K562 (cell line): ENCODE data around the gene SETDB1.

Experiments
- ESRRA ChIP-seq: fragments of 450-650 bp; IDR thresholded peaks from 2 replicates; pipeline ENCODE4 v1.6.1; 2014; ENCODE audit warnings: low read depth, mild to moderate bottlenecking, moderate library complexity, borderline replicate concordance
- NR2C2 ChIP-seq, 2 experiments: fragments of 200-800 bp in 1 of 2; sonication (Bioruptor generic) in 1 of 2; sonication (generic) in 1 of 2; formaldehyde crosslinking in 1 of 2; IDR thresholded peaks; 2 replicates each; pipeline versions ENCODE4 v1.6.1 to v1.8.0; 2016 to 2022; ENCODE audit warnings: mild to moderate bottlenecking in 1 of 2, missing compliant biosample characterization in 1 of 2, missing genetic modification characterization in 1 of 2, missing genetic modification reagents in 1 of 2
- TF ChIP-seq, protein P1 (sequence below), 3 experiments: IDR thresholded peaks in 2 of 3; conservative IDR thresholded peaks in 1 of 3; 2 replicates each; pipeline ENCODE4 v1.5.1; 2011 to 2012; ENCODE audit warnings: low read length in 3 of 3, mild to moderate bottlenecking in 3 of 3, control low read depth in 2 of 3, improper control_type of control experiment in 1 of 3, inconsistent platforms in 1 of 3, low read depth in 1 of 3, mixed read lengths in 1 of 3, moderate library complexity in 1 of 3; ENCODE audit not compliant: insufficient read depth in 2 of 3
- TF ChIP-seq, protein P2 (sequence below), 2 experiments: IDR thresholded peaks; 2 replicates each; pipeline ENCODE4 v1.6.1; 2011; ENCODE audit warnings: borderline replicate concordance in 1 of 2, control low read depth in 1 of 2, low read depth in 1 of 2, low read length in 1 of 2, mild to moderate bottlenecking in 1 of 2, mixed read lengths in 1 of 2, moderate library complexity in 1 of 2; ENCODE audit not compliant: insufficient read depth in 1 of 2, insufficient read length in 1 of 2, poor library complexity in 1 of 2, severe bottlenecking in 1 of 2; ENCODE audit errors: extremely low read depth in 1 of 2

DNA sequence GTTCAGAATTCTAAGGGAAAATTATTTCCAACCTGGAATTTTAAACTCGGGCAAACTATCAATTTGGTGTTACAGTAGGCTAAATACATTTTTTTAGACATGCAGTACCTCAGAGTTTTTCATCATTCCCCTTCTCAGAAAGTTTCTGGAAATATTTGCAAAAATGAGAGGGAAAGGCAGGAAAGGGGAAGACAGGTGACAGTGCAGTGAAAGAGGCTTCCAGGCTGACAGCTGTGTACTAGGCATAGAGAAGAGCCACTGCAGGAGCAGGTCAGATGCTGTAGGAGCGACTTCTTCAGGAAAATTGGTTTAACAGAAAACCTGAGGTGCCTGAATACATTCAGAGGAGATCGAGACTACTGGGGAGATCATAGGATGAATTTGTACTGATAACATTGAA lies 28.5 kb downstream of the SETDB1 start:
- TF ChIP-seq, protein P1, sequence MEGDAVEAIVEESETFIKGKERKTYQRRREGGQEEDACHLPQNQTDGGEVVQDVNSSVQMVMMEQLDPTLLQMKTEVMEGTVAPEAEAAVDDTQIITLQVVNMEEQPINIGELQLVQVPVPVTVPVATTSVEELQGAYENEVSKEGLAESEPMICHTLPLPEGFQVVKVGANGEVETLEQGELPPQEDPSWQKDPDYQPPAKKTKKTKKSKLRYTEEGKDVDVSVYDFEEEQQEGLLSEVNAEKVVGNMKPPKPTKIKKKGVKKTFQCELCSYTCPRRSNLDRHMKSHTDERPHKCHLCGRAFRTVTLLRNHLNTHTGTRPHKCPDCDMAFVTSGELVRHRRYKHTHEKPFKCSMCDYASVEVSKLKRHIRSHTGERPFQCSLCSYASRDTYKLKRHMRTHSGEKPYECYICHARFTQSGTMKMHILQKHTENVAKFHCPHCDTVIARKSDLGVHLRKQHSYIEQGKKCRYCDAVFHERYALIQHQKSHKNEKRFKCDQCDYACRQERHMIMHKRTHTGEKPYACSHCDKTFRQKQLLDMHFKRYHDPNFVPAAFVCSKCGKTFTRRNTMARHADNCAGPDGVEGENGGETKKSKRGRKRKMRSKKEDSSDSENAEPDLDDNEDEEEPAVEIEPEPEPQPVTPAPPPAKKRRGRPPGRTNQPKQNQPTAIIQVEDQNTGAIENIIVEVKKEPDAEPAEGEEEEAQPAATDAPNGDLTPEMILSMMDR (IDR thresholded peaks at IDR 0.05 in 2 of 3, conservative IDR thresholded peaks at IDR 0.05 in 1 of 3; ENCODE audit: insufficient read depth in 2 of 3, low read depth in 1 of 3, low read length in 3 of 3): no peak
- TF ChIP-seq ESRRA (no peak), NR2C2 (CRISPR knock-in tag; IDR thresholded peaks at IDR 0.05) (no peak), NR2C2 (tag; IDR thresholded peaks at IDR 0.05) (no peak)
- TF ChIP-seq, protein P2, sequence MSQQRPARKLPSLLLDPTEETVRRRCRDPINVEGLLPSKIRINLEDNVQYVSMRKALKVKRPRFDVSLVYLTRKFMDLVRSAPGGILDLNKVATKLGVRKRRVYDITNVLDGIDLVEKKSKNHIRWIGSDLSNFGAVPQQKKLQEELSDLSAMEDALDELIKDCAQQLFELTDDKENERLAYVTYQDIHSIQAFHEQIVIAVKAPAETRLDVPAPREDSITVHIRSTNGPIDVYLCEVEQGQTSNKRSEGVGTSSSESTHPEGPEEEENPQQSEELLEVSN (IDR thresholded peaks at IDR 0.05; ENCODE audit: borderline replicate concordance in 1 of 2, extremely low read depth in 1 of 2, insufficient read depth in 1 of 2, insufficient read length in 1 of 2, low read depth in 1 of 2, low read length in 1 of 2, poor library complexity in 1 of 2, severe bottlenecking in 1 of 2): no peak
